ENCODE data around the gene TMX2. TPM values are rescaled to one million over a fixed set of nuclear protein-coding genes. Genes with fewer than 3 reads are reported as not detected.

The TMX2 gene
- total RNA-seq, 1 experiment from 2014 or later = 91.3 TPM

GRCh38 chr11:57746920-57747319 is 34.5 kb downstream of the TMX2 start:
- TF ChIP-seq CTCF (conservative IDR thresholded peaks at IDR 0.05) = no peak
- no peak overlapping the region for H4K91ac ChIP-seq (ENCODE audit: insufficient read length, low read depth, low read length)
- H4K8ac ChIP-seq (replicated peaks; ENCODE audit: insufficient read length, low read depth, low read length) = no peak overlapping the region
- no peak overlapping the region for H3K4me3 Mint-ChIP-seq
- H2BK20ac ChIP-seq (ENCODE audit: low read depth, low read length, poor library complexity, severe bottlenecking) = no peak overlapping the region
- H4K20me1 ChIP-seq (ENCODE audit: control insufficient read depth, insufficient read depth, insufficient read length) = peaks cover 3% of the 10 kb centered on the region
- no peak overlapping the region for H3K4me2 ChIP-seq (ENCODE audit: insufficient read depth, insufficient read length, low read length)
- no peaks in the 10 kb centered on the region; the same call in 1 of the 2 replicates for H3K4me1 ChIP-seq (ENCODE audit: insufficient read depth, low read length)
- peaks cover 5% of the 10 kb centered on the region; the same call in 1 of the 2 replicates for H3K79me2 ChIP-seq (ENCODE audit: insufficient read depth, low read length)
- no peak overlapping the region for H3K4ac ChIP-seq (ENCODE audit: low read depth, low read length)
- no peaks in the 10 kb centered on the region for H3K27me3 ChIP-seq (ENCODE audit: insufficient read depth, low read length)
- no peak overlapping the region for H2BK12ac ChIP-seq (ENCODE audit: insufficient read length, low read depth, low read length)
- H3K23me2 ChIP-seq (ENCODE audit: insufficient read length, low read depth, low read length, poor library complexity, severe bottlenecking) = peaks cover 4% of the 10 kb centered on the region
- peaks cover 20 to 40% (median 34%) of the 10 kb centered on the region in 3 experiments for H3K36me3 Mint-ChIP-seq (ENCODE audit: insufficient read depth in 1 of 3, low read depth in 3 of 3)
- no peak overlapping the region for H2AK5ac ChIP-seq (ENCODE audit: insufficient read length, low read length)
- no peaks in the 10 kb centered on the region for H3K9me3 ChIP-seq (ENCODE audit: control insufficient read depth, low read depth, low read length)
- H3K14ac ChIP-seq (ENCODE audit: insufficient read depth, low read length) = no peak overlapping the region
- no peak overlapping the region for H3K27ac ChIP-seq (ENCODE audit: insufficient read length, low read depth, low read length)
- H3T11ph ChIP-seq (ENCODE audit: low read length) = no peak overlapping the region
- H3K9ac ChIP-seq (ENCODE audit: extremely low read depth, insufficient read length, low read length) = no peak overlapping the region
- no peak overlapping the region for H2BK5ac ChIP-seq (ENCODE audit: insufficient read length, low read length)
- no peak overlapping the region for H3K23ac ChIP-seq (ENCODE audit: insufficient read length, low read depth, low read length)
- H3K27me3 Mint-ChIP-seq (ENCODE audit: low read depth) = no peaks in the 10 kb centered on the region; the same call in 1 of the 2 replicates
- H3K79me1 ChIP-seq (ENCODE audit: insufficient read depth, low read depth, low read length, poor library complexity, severe bottlenecking) = peaks cover 3% of the 10 kb centered on the region
- H2AFZ ChIP-seq (ENCODE audit: low read length) = no peak overlapping the region
- H2BK120ac ChIP-seq (ENCODE audit: low read depth, low read length, poor library complexity, severe bottlenecking) = no peak overlapping the region
- no CpG with 5 or more reads among the region's 1 CpG for WGBS (ENCODE audit: extremely low coverage, insufficient read length, low lambda C conversion rate)
- H3K27ac Mint-ChIP-seq = peak overlapping the region in 2 of 3 experiments; percentile 27 to 55; a peak in 4 of 7 replicates
- no peaks in the 10 kb centered on the region for H3K9me3 Mint-ChIP-seq
- peaks cover 11 to 13% of the 10 kb centered on the region in 2 experiments for H3K4me1 Mint-ChIP-seq
- no peak overlapping the region for H2BK15ac ChIP-seq (ENCODE audit: low read depth, low read length)
- no peak overlapping the region for H4K5ac ChIP-seq (ENCODE audit: insufficient read length, low read depth, low read length)
- no peak for DNase-seq
- no peak overlapping the region for H3K56ac ChIP-seq (ENCODE audit: insufficient read length, low read depth, low read length)
- H3K18ac ChIP-seq (ENCODE audit: insufficient read length, low read depth, low read length) = no peak overlapping the region

Measured in H9 (cell line).